ENCODE results near the gene ALMS1.
"Not testable (repeated sequence)": the region's sequence is repeated elsewhere in the genome, so short reads cannot be mapped to it uniquely, and the experiment has no call there.

- not testable (repeated sequence) for TF ChIP-seq EZH2 (IDR thresholded peaks at IDR 0.05; ENCODE audit: low read length, unreplicated experiment); CTCF (conservative IDR thresholded peaks at IDR 0.05; ENCODE audit: low read depth, low read length)
Observed at GRCh38 chr2:73344747-73345146, 40.9 kb upstream of the ALMS1 start.

Measured in PC-3 (cell line).